B cell (primary cell): ENCODE data around the gene PHOSPHO1. TPM values are rescaled to one million over a fixed set of nuclear protein-coding genes. Genes with fewer than 3 reads are reported as not detected.

Experiments used
- ATAC-seq: fragments of 200-7000 bp; cut with Tn5 transposase; one replicate; pipeline ENCODE4 v1.10.0; 2021; ENCODE audit warnings: low read depth, mild to moderate bottlenecking, moderate number of reproducible peaks, moderate library complexity
- CTCF ChIA-PET: fragments of 350-600 bp; sonication (Branson Sonifier 250); formaldehyde crosslinking; loops from one replicate; lab custom pipeline; 2021; ENCODE audit warnings: antibody characterized with exemption, inconsistent platforms; lab: Charles Lee
- POLR2A ChIA-PET: fragments of 350-600 bp; sonication (Branson Sonifier 250); formaldehyde crosslinking; loops from one replicate; lab custom pipeline; 2021; ENCODE audit warnings: antibody characterized with exemption; lab: Charles Lee
- DNase-seq: peaks from one replicate; pipeline ENCODE4 v3.0.0; 2013
- H2AFZ ChIP-seq: 2 replicates; pipeline ENCODE4 v1.6.1; 2012; ENCODE audit warnings: mild to moderate bottlenecking, low read depth, low read length; ENCODE audit not compliant: insufficient read depth, poor library complexity, severe bottlenecking
- H3K27ac ChIP-seq, 2 donors: 1 replicate in 1 of 2; 2 replicates in 1 of 2; pipeline ENCODE4 v1.5.1; 2012 to 2013; ENCODE audit warnings: low read length in 2 of 2, mild to moderate bottlenecking in 2 of 2, moderate library complexity in 1 of 2
- H3K27me3 ChIP-seq, 4 experiments: fragments of 200-600 bp in 1 of 4; sonication (generic) in 1 of 4; replicated peaks in 1 of 4; 1 replicate in 2 of 4; 2 replicates in 2 of 4; pipeline versions ENCODE4 v1.6.1 to v1.7.0; 2013 to 2016; ENCODE audit warnings: low read length in 3 of 4, mild to moderate bottlenecking in 2 of 4, mixed read lengths in 1 of 4, moderate library complexity in 1 of 4; ENCODE audit not compliant: insufficient read depth in 4 of 4, control insufficient read depth in 3 of 4; ENCODE audit errors: control extremely low read depth in 1 of 4
- H3K36me3 ChIP-seq, 2 experiments: replicated peaks in 1 of 2; 1 replicate in 1 of 2; 2 replicates in 1 of 2; pipeline versions ENCODE4 v1.6.1 to v1.7.1; 2013; ENCODE audit warnings: low read length in 1 of 2; ENCODE audit not compliant: insufficient read depth in 2 of 2, control insufficient read depth in 1 of 2; ENCODE audit errors: control extremely low read depth in 1 of 2, extremely low read depth in 1 of 2
- H3K4me1 ChIP-seq, 2 donors: fragments of 200-600 bp in 1 of 2; sonication (generic) in 1 of 2; 1 replicate in 1 of 2; 2 replicates in 1 of 2; pipeline versions ENCODE4 v1.5.1 to v1.6.1; 2013 to 2017; ENCODE audit warnings: low read length in 2 of 2; ENCODE audit not compliant: control insufficient read depth in 2 of 2, insufficient read depth in 2 of 2
- H3K4me2 ChIP-seq: replicated peaks from 2 replicates; pipeline ENCODE3; 2012; ENCODE audit warnings: mild to moderate bottlenecking, low read depth, low read length; ENCODE audit not compliant: poor library complexity, severe bottlenecking
- H3K4me3 ChIP-seq, 5 experiments: fragments of 200-600 bp in 1 of 5; sonication (generic) in 1 of 5; 1 replicate in 3 of 5; 2 replicates in 2 of 5; pipeline versions ENCODE4 v1.5.1 to v1.7.0; 2011 to 2016; ENCODE audit warnings: low read length in 4 of 5, mild to moderate bottlenecking in 4 of 5, low read depth in 2 of 5, control low read depth in 1 of 5, moderate library complexity in 1 of 5; ENCODE audit not compliant: insufficient read depth in 1 of 5; ENCODE audit errors: control extremely low read depth in 1 of 5, extremely low read depth in 1 of 5
- H3K79me2 ChIP-seq: fragments of 200-600 bp; sonication (generic); one replicate; pipeline ENCODE4 v1.6.0; 2016; ENCODE audit warnings: low read length; ENCODE audit not compliant: control insufficient read depth, insufficient read depth
- H3K9ac ChIP-seq: fragments of 200-600 bp; sonication (generic); 2 replicates; pipeline ENCODE4 v1.6.1; 2017; ENCODE audit warnings: mild to moderate bottlenecking, low read length, moderate library complexity
- H3K9me3 ChIP-seq, 3 donors: one replicate each; pipeline versions ENCODE4 v1.6.1 to v1.7.1; 2013; ENCODE audit warnings: low read length in 2 of 3; ENCODE audit not compliant: control insufficient read depth in 2 of 3, insufficient read depth in 1 of 3; ENCODE audit errors: control extremely low read depth in 1 of 3
- H4K20me1 ChIP-seq: 2 replicates; pipeline ENCODE4 v1.6.0; 2012; ENCODE audit warnings: mild to moderate bottlenecking, low read length; ENCODE audit not compliant: insufficient read depth, control insufficient read depth, poor library complexity, severe bottlenecking
- H3K27ac Mint-ChIP-seq: one replicate; pipeline ENCODE4 v1.8.0; 2021; ENCODE audit warnings: mixed read lengths
- H3K27me3 Mint-ChIP-seq: one replicate; pipeline ENCODE4 v1.8.0; 2021; ENCODE audit warnings: mixed read lengths
- H3K4me1 Mint-ChIP-seq: one replicate; pipeline ENCODE4 v1.8.0; 2021; ENCODE audit warnings: mixed read lengths
- H3K4me3 Mint-ChIP-seq: one replicate; pipeline ENCODE4 v1.8.0; 2021; ENCODE audit warnings: mixed read lengths
- H3K9me3 Mint-ChIP-seq: one replicate; pipeline ENCODE4 v1.8.0; 2022; ENCODE audit warnings: mixed read lengths; ENCODE audit not compliant: insufficient read depth
- EZH2 ChIP-seq: IDR thresholded peaks from 2 replicates; pipeline ENCODE4 v1.6.1; 2012; ENCODE audit warnings: borderline replicate concordance, low read depth, mild to moderate bottlenecking, moderate library complexity, low read length; ENCODE audit not compliant: insufficient read depth, poor library complexity, severe bottlenecking
- WGBS: methylation state at CpG from one replicate; pipeline ENCODE4 v1.1.5; 2013; ENCODE audit warnings: missing lambda C conversion rate; ENCODE audit not compliant: insufficient coverage; 5-methylcytosine and 5-hydroxymethylcytosine counted together
- intact Hi-C: fragments of 100-400 bp; cut with micrococcal nuclease; formaldehyde crosslinking; loops from one replicate; pipeline ENCODE4 v1.10.0; 2022
- polyA plus RNA-seq: library from polyadenylated mRNA; depleted of rRNA; stranded (reverse); fragments of >200 nt; gene quantifications from 2 replicates; pipeline ENCODE4 v1.2.3, GENCODE V29; 2012
- total RNA-seq, 2 donors: library from RNA; stranded (reverse); fragments of 120-200 nt in 1 of 2; gene quantifications; 1 replicate in 1 of 2; 2 replicates in 1 of 2; pipeline versions ENCODE4 v1.2.3 to v1.2.4, GENCODE V29; 2013 to 2022
- TF ChIP-seq, protein P1 (sequence below): fragments of 200-600 bp; IDR thresholded peaks from one replicate; pipeline ENCODE4 v1.8.0; 2022; ENCODE audit warnings: antibody characterized with exemption, mild to moderate bottlenecking

Gene PHOSPHO1
- total and polyA plus RNA-seq, 2 donors (not counting 1 experiment from before 2014, with no cell fraction given), result 0.15 TPM; not detected in 1

- WGBS, result 81% methylated on average over 7 of the region's 9 CpGs
- H3K4me2 ChIP-seq, result no peak overlapping the region
- Mint-ChIP-seq H3K4me1 (no peaks in the 10 kb centered on the region), H3K9me3 (no peaks in the 10 kb centered on the region), H3K27me3 (peaks cover 25% of the 10 kb centered on the region), H3K27ac (no peak overlapping the region), H3K4me3 (no peak overlapping the region)
- TF ChIP-seq, protein P1, sequence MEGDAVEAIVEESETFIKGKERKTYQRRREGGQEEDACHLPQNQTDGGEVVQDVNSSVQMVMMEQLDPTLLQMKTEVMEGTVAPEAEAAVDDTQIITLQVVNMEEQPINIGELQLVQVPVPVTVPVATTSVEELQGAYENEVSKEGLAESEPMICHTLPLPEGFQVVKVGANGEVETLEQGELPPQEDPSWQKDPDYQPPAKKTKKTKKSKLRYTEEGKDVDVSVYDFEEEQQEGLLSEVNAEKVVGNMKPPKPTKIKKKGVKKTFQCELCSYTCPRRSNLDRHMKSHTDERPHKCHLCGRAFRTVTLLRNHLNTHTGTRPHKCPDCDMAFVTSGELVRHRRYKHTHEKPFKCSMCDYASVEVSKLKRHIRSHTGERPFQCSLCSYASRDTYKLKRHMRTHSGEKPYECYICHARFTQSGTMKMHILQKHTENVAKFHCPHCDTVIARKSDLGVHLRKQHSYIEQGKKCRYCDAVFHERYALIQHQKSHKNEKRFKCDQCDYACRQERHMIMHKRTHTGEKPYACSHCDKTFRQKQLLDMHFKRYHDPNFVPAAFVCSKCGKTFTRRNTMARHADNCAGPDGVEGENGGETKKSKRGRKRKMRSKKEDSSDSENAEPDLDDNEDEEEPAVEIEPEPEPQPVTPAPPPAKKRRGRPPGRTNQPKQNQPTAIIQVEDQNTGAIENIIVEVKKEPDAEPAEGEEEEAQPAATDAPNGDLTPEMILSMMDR, result no peak
- no peak for TF ChIP-seq EZH2
- H3K27me3 ChIP-seq, result peaks cover 0 to 4% (median 0%) of the 10 kb centered on the region in 4 experiments
- no peak overlapping the region for H3K27ac ChIP-seq
- H3K4me3 ChIP-seq, result no peak overlapping the region
- POLR2A ChIA-PET, result no interaction called here
- ATAC-seq (no peak), DNase-seq (no peak)
- H3K36me3 ChIP-seq, result no peaks in the 10 kb centered on the region
- H4K20me1 ChIP-seq, result no peaks in the 10 kb centered on the region
- CTCF ChIA-PET, result interaction anchor here (0.7 kb wide), 1 partner anchor 49 kb away, joined by 3 read pairs; no protein-coding TSS in a partner anchor
- H2AFZ ChIP-seq, result no peak overlapping the region
- no peak overlapping the region for H3K9ac ChIP-seq
- intact Hi-C loops, result no loop called here
- no peaks in the 10 kb centered on the region for H3K4me1 ChIP-seq
- H3K79me2 ChIP-seq, result no peaks in the 10 kb centered on the region
- H3K9me3 ChIP-seq, result no peaks in the 10 kb centered on the region
These were observed 11.3 kb upstream of the PHOSPHO1 start for GRCh38 chr17:49241692-49242397.

GRCh38 chr17:49241040-49241439 lies 10.5 kb upstream of the PHOSPHO1 start:
- Histone ChIP-seq H2AFZ (no peak overlapping the region), H3K36me3 (no peaks in the 10 kb centered on the region), H3K9me3 (no peaks in the 10 kb centered on the region), H3K9ac (no peak overlapping the region), H4K20me1 (no peaks in the 10 kb centered on the region), H3K79me2 (no peaks in the 10 kb centered on the region), H3K27me3 (peaks cover 0 to 4% (median 0%) of the 10 kb centered on the region in 4 experiments), H3K4me3 (no peak overlapping the region), H3K27ac (no peak overlapping the region), H3K4me2 (no peak overlapping the region), H3K4me1 (no peaks in the 10 kb centered on the region)
- WGBS, result 100% methylated on average over 3 of the region's 8 CpGs
- Mint-ChIP-seq H3K27ac (no peak overlapping the region), H3K27me3 (peaks cover 27% of the 10 kb centered on the region), H3K4me1 (no peaks in the 10 kb centered on the region), H3K9me3 (no peaks in the 10 kb centered on the region), H3K4me3 (no peak overlapping the region)
- DNase-seq (no peak), ATAC-seq (no peak)
- CTCF ChIA-PET, result interaction anchor here (0.6 to 1.7 kb wide), 3 partner anchors 60 to 69 kb away, joined by 3 to 5 read pairs (median 3); no protein-coding TSS in a partner anchor
- intact Hi-C loops, result no loop called here
- POLR2A ChIA-PET, result no interaction called here
- no peak for TF ChIP-seq EZH2
- TF ChIP-seq, protein P1, result no peak
